Fibroblast of skin of right quadriceps (primary cell): Measurements from ENCODE around the gene ETV5.
A peak's percentile ranks its signal among the peaks of the same experiment; 100 is the strongest.

Source experiments
- DNase-seq: peaks from one replicate; pipeline ENCODE4 v3.0.0-alpha.2; 2013

Gene ETV5

GRCh38 chr3:186094696-186095425, 14.0 kb downstream of the ETV5 start:
- no peak for DNase-seq

- DNase-seq = no peak
Observed at GRCh38 chr3:186094271-186094670, 14.6 kb downstream of the ETV5 start.

DNA sequence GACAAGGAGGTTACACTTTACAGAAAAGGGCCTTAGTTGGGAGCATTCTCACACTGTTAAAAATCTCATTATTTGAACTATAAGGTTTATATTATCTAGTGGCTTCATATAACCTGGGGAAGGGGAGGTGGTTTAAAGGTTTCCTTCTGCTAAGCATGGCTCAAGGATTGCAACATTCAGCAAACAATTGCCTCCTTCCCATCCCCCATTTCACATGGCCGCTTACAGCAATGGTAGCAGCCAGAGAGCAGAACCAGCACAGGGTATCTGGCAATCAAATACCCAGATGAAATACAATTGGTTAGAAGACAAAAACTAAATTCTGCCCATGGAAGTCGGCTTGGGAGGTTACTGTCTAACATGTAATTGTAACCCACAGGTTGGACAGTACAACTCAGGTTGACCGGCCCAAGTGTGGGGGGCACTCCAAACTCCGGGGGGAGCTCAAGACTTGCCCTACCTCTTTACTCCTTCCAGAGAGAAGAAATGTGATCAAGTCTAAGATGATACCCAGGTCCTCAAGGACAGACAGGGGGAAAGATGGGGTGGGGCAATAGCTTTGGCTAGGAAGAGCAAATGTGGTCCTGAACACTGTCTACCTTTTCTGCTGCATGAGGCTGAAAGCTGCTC, 15.5 kb downstream of the ETV5 start:
- no peak for DNase-seq

- no peak for DNase-seq
Observed at GRCh38 chr3:186092360-186093070, 16.4 kb downstream of the ETV5 start.

DNA sequence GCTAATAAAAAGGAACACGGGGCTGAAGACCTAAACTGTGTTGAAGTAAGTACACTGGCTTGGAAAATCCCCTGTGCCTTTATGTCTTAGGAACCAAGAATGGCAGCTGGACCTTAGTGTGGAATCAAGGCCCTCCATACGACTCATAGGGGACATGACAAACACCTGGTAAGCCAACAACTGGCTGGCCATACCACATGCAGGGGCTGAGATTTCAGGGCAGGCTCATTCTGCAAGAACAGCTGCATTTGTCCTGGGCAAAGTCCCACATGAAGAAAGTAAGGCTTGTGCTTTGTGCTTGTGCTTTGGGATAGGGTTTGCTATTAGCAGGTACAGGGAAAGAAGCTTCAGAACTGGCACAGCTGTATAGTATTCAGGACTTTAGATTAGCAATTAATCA, 18.0 kb downstream of the ETV5 start:
- DNase-seq = no peak

GRCh38 chr3:186088335-186088734, 20.6 kb downstream of the ETV5 start:
- no peak for DNase-seq

DNA sequence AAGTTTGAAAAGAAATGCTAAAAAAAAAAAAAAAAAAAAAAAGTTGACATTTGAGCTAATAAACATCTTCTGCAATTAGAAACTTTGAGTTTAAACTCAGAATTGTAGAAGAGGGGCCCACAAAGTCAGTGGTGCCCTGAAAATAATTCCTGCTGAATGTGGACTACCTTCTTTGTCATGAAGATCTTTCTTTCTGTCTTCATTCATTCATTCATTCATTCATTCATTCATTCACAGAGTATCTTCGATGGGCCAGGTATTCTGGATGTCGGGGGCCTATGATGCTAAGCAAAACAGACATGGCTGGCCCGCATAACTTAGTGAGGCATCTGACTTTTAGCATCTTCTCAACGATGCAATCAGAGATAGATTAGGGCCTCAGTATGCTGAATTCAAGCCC, 24.6 kb downstream of the ETV5 start:
- DNase-seq = no peak

DNA sequence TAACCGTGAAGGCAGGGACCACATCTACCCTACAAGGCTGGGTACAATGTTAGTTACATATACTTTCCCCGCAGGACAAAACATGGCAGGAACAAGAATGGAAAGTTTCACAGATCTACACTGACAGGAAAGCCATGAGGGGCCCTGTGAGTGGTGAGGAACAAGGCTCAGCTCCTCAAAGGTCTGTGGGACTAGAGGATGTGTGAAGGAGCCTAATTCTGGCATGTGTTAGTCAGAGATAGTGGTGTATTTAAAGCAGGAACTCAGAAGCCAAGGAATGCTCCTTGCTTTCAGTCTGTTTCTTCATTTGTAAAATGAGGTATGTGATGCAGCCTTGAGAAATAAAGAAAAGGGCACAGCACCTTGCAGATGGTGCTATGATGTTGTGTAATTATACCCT, 25.1 kb downstream of the ETV5 start:
- DNase-seq = no peak

- DNase-seq = no peak
Observed at GRCh38 chr3:186082150-186082549, 26.7 kb downstream of the ETV5 start.

- DNase-seq = no peak
Observed at GRCh38 chr3:186081678-186082077, 27.2 kb downstream of the ETV5 start.

- no peak for DNase-seq
Observed at GRCh38 chr3:186080849-186081438, 27.9 kb downstream of the ETV5 start.

DNA sequence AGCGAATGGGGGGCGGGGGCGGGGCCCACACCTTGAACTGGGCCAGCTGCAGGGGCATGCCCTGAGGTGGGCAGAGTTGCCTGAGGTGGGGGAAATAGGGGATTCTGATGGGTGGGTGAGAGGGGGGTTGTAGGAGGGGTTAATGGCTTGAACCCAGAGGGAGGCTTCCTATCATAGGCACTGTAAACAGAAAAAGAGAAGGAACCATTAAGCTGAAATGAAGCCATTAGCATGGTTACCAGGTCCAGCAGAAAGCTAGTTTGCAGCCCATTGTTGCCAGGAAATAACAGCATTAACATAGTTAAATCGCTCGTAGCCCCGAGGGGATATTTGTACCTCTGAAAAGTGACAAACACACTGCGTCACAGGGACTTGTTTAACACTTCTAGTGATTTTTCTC, 29.0 kb downstream of the ETV5 start:
- no peak for DNase-seq

DNA sequence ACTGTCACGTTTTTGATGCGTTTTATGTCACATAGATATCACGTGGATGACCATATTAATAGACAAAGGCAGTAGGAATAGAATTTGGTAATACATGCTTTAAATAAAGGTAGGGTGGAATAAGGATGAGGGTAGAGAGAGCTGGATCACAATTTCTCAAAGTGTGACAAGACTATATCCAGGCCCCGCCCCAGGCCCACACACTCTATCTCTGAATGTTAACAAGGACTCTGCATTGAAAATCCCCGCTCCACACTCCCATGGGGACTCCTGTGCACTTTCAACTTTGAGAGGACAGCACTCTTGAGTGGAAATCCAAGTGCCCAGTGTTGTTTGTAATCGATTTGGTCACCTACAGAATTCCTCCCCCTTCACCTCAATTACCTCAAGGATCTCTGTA, 31.4 kb downstream of the ETV5 start:
- DNase-seq = no peak

- DNase-seq = no peak
Observed at GRCh38 chr3:186075931-186076567, 32.8 kb downstream of the ETV5 start.

GRCh38 chr3:186075489-186075888, 33.4 kb downstream of the ETV5 start:
- no peak for DNase-seq

DNA sequence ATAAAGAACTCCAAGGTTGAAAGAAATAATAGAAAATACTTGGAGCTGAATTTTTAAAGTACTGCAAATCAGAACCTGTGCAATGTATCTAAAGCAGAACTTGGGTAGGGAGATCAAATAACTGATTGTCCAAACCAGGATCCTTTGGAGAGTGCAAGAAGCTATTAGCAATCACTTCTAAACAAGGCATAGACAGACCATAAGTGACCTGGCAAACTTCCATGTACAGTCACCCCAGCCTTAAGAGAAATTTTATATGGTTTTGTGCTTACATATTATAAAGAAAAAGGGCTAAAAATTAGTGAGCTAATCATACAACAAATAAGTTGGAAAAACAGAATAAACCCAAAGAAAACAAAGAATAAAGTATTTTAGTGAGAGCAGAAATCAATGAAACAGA, 35.2 kb downstream of the ETV5 start:
- DNase-seq = no peak

DNA sequence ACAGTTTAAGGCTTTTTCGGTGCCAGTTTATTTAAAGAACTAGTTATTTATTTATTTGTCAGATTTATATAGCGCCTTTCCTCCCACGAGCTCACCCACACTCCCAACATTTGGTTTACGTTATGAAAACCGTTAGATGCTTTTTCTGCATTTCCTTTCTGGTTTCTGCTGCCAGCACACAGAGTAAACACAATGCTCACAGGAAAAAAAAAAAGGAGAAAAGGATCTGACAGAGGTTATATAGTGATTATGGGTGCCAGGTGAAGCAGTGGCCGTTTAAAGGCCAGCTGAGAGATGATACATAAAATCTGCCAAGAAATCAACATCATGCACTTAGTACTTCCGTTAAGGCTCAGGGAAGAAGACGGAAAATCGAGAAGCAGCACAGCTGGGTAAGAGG, 37.9 kb downstream of the ETV5 start:
- peak; percentile 14 for DNase-seq

- no peak for DNase-seq
Observed at GRCh38 chr3:186070550-186070949, 38.3 kb downstream of the ETV5 start.

GRCh38 chr3:186070133-186070532, 38.8 kb downstream of the ETV5 start:
- no peak for DNase-seq

GRCh38 chr3:186069199-186069598, 39.7 kb downstream of the ETV5 start:
- DNase-seq = no peak

DNA sequence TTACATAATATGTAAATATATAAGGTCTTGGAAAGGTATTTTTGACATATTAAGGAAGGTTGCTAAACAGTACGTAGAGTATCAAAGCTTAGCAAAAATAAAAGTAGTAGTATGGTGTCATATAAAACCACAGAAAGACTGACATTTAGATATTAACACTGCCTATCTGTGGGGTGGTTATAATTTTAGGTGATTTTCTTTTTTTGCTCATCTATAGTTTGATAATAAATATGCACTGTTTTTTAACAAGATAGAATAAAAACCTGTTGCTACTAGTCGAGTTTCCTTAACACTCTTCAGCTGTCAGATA, 40.7 kb downstream of the ETV5 start:
- no peak for DNase-seq

GRCh38 chr3:186067360-186068242, 41.3 kb downstream of the ETV5 start:
- DNase-seq = no peak

GRCh38 chr3:186060222-186060621, 48.7 kb downstream of the ETV5 start:
- no peak for DNase-seq
